PC-9 (cell line): ENCODE results near the gene IL1R2. TPM values are rescaled to one million over a fixed set of nuclear protein-coding genes. Genes with fewer than 3 reads are reported as not detected.

Experiments used
- BruUV-seq: library from RNA; stranded (reverse); fragments of 400-500 nt; replicated peaks from 2 replicates; lab custom pipeline; 2021; lab: Mats Ljungman, UMichigan
- CTCF ChIA-PET: fragments of 300-600 bp; sonication (Branson Sonifier 250); formaldehyde crosslinking; loops from one replicate; lab custom pipeline; 2022; ENCODE audit warnings: antibody characterized with exemption; lab: Charles Lee
- POLR2A ChIA-PET: fragments of 300-600 bp; sonication (Branson Sonifier 250); formaldehyde crosslinking; loops from one replicate; lab custom pipeline; 2022; ENCODE audit warnings: antibody characterized with exemption; ENCODE audit not compliant: unreplicated experiment; lab: Charles Lee
- DNase-seq, 2 experiments: peaks; one replicate each; pipeline versions ENCODE4 v3.0.0 to v3.0.0-alpha.2; 2015 to 2022; ENCODE audit warnings: mixed read lengths in 1 of 2
- H2AFZ ChIP-seq: fragments of 200-600 bp; sonication (generic); 2 replicates; pipeline ENCODE4 v1.8.1; 2017; ENCODE audit warnings: antibody characterized with exemption
- H3F3A ChIP-seq: fragments of 200-600 bp; sonication (generic); 2 replicates; pipeline ENCODE4 v1.8.1; 2017; ENCODE audit warnings: antibody characterized with exemption, mild to moderate bottlenecking, low read depth; ENCODE audit not compliant: insufficient read depth
- H3K27ac ChIP-seq: fragments of 200-600 bp; sonication (generic); 2 replicates; pipeline ENCODE4 v1.6.1; 2016; ENCODE audit warnings: mixed run types
- H3K27me3 ChIP-seq: fragments of 200-600 bp; sonication (generic); 2 replicates; pipeline ENCODE4 v1.6.1; 2016; ENCODE audit warnings: low read depth, mixed run types; ENCODE audit not compliant: insufficient read depth
- H3K36me3 ChIP-seq: fragments of 200-600 bp; sonication (generic); 2 replicates; pipeline ENCODE4 v1.6.1; 2016; ENCODE audit warnings: low read depth, mixed run types
- H3K4me1 ChIP-seq: fragments of 200-600 bp; sonication (generic); replicated peaks from 2 replicates; pipeline ENCODE4 v1.6.1; 2016; ENCODE audit warnings: mixed run types; ENCODE audit not compliant: insufficient read depth
- H3K4me2 ChIP-seq: fragments of 200-600 bp; sonication (generic); 2 replicates; pipeline ENCODE4 v1.6.1; 2017; ENCODE audit warnings: mixed run types
- H3K4me3 ChIP-seq: fragments of 200-600 bp; sonication (generic); 2 replicates; pipeline ENCODE4 v1.6.1; 2016; ENCODE audit warnings: mixed run types
- H3K79me2 ChIP-seq: fragments of 200-600 bp; sonication (generic); 2 replicates; pipeline ENCODE4 v1.6.1; 2017; ENCODE audit warnings: low read depth, mixed run types
- H3K9me2 ChIP-seq: fragments of 200-600 bp; sonication (generic); 2 replicates; pipeline ENCODE4 v1.8.1; 2017; ENCODE audit warnings: mild to moderate bottlenecking; ENCODE audit not compliant: insufficient read depth
- H3K9me3 ChIP-seq: fragments of 200-600 bp; sonication (generic); 2 replicates; pipeline ENCODE4 v1.8.1; 2016; ENCODE audit warnings: low read depth; ENCODE audit not compliant: insufficient read depth
- H4K20me1 ChIP-seq: fragments of 200-600 bp; sonication (generic); 2 replicates; pipeline ENCODE4 v1.8.1; 2017; ENCODE audit not compliant: insufficient read depth
- CTCF ChIP-seq: fragments of 200-600 bp; sonication (generic); conservative IDR thresholded peaks from 2 replicates; pipeline ENCODE4 v1.6.1; 2017; ENCODE audit warnings: mixed run types, antibody characterized with exemption, mild to moderate bottlenecking, moderate library complexity
- EZH2 ChIP-seq: fragments of 200-600 bp; sonication (generic); IDR thresholded peaks from 2 replicates; pipeline ENCODE4 v1.8.0; 2017; ENCODE audit warnings: antibody characterized with exemption, low read depth
- intact Hi-C: fragments of 100-400 bp; cut with micrococcal nuclease; formaldehyde crosslinking; loops from one replicate; pipeline ENCODE4 v1.10.0; 2022; ENCODE audit not compliant: unreplicated experiment
- total RNA-seq: library from RNA; stranded (reverse); gene quantifications from 2 replicates; pipeline ENCODE4 v1.2.3, GENCODE V29; 2021

IL1R2 gene
- total RNA-seq, 1 experiment from 2014 or later: 3.8 TPM

GRCh38 chr2:102003696-102004095 is 11.9 kb downstream of the IL1R2 start:
- no peak for DNase-seq
- H4K20me1 ChIP-seq: no peaks in the 10 kb centered on the region
- peaks cover 18% of the 10 kb centered on the region; the same call in 1 of the 2 replicates for H3F3A ChIP-seq
- H3K27ac ChIP-seq: no peak overlapping the region
- ChIA-PET CTCF (no interaction called here), POLR2A (no interaction called here)
- intact Hi-C loops: no loop called here
- H3K9me3 ChIP-seq: no peaks in the 10 kb centered on the region
- H2AFZ ChIP-seq: no peak overlapping the region
- TF ChIP-seq CTCF (no peak), EZH2 (no peak)
- no peak overlapping the region for H3K4me2 ChIP-seq
- H3K79me2 ChIP-seq: no peaks in the 10 kb centered on the region
- H3K4me1 ChIP-seq: peaks cover 37% of the 10 kb centered on the region
- no peak overlapping the region for H3K4me3 ChIP-seq
- no peaks in the 10 kb centered on the region for H3K27me3 ChIP-seq
- no peaks in the 10 kb centered on the region; the same call in 1 of the 2 replicates for H3K36me3 ChIP-seq
- no TSS peak for BruUV-seq
- no peaks in the 10 kb centered on the region for H3K9me2 ChIP-seq

DNA sequence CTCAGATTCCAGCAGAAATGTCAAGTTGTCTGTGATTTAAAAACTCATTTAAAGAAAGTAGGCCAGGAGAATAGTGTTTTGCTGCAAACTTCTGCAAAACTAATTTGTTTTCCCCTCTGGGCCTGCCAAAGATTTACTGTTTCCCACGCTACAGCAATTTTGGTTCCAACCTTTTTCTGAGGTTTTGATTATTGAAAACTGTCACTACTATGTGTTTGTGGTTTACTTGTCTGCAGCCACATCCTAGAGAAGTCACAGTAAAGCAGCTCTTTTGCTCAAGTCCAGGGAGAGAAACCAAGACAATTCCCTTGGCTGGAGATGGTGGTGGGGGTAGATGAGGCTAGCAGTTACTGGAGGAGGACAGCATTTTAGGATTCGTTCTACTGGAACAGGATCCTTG is 12.8 kb downstream of the IL1R2 start:
- TF ChIP-seq EZH2 (no peak), CTCF (no peak)
- no TSS peak for BruUV-seq
- H3K79me2 ChIP-seq: no peaks in the 10 kb centered on the region
- no peak for DNase-seq
- H3F3A ChIP-seq: peaks cover 9% of the 10 kb centered on the region; the same call in 1 of the 2 replicates
- no peak overlapping the region for H2AFZ ChIP-seq
- CTCF ChIA-PET: interaction anchor here (0.6 to 1.2 kb wide), 2 partner anchors 16 to 221 kb away, joined by 4 to 8 read pairs; no protein-coding TSS in a partner anchor
- no peak overlapping the region for H3K4me3 ChIP-seq
- no peaks in the 10 kb centered on the region; the same call in 1 of the 2 replicates for H3K36me3 ChIP-seq
- no peak overlapping the region for H3K4me2 ChIP-seq
- no peaks in the 10 kb centered on the region for H4K20me1 ChIP-seq
- no peak overlapping the region for H3K27ac ChIP-seq
- no peaks in the 10 kb centered on the region for H3K9me2 ChIP-seq
- H3K27me3 ChIP-seq: no peaks in the 10 kb centered on the region
- intact Hi-C loops: no loop called here
- H3K4me1 ChIP-seq: peaks cover 28% of the 10 kb centered on the region
- H3K9me3 ChIP-seq: no peaks in the 10 kb centered on the region
- POLR2A ChIA-PET: no interaction called here

DNA sequence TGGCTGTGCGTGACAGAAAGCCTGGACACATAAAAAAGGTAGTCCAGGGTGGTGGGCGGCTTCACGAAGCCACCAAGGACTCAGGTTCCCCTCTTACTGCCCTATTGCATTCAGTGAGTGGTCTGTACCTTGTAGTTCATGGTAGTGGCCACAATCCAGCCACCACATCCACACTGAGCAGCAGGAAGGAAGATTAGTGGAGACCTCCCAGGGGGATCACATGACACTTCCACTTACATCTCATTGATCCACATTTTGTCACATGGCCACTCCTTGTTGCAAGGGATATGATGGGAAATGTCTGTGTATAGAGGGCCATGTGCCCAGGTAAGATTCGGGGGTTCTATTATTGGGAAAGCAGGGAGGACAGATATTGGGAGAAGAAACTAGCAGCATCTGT is 13.7 kb downstream of the IL1R2 start:
- Histone ChIP-seq H2AFZ (no peak overlapping the region), H3K9me3 (no peaks in the 10 kb centered on the region), H3K4me3 (no peak overlapping the region), H3K36me3 (no peaks in the 10 kb centered on the region; the same call in 1 of the 2 replicates), H3K27ac (no peak overlapping the region), H4K20me1 (no peaks in the 10 kb centered on the region), H3K79me2 (no peaks in the 10 kb centered on the region), H3K27me3 (no peaks in the 10 kb centered on the region), H3K4me1 (peaks cover 20% of the 10 kb centered on the region), H3F3A (peaks cover 8% of the 10 kb centered on the region; the same call in 1 of the 2 replicates), H3K4me2 (no peak overlapping the region), H3K9me2 (no peaks in the 10 kb centered on the region)
- no TSS peak for BruUV-seq
- no peak for TF ChIP-seq CTCF
- TF ChIP-seq EZH2: no peak
- ChIA-PET POLR2A (no interaction called here), CTCF (interaction anchor here (1.2 kb wide), 1 partner anchor 122 kb away, joined by 4 read pairs; no protein-coding TSS in a partner anchor)
- intact Hi-C loops: no loop called here
- DNase-seq: no peak
